ENCODE measurements around the gene PRKACG. TPM values are rescaled to one million over a fixed set of nuclear protein-coding genes. Genes with fewer than 3 reads are reported as not detected.

The PRKACG gene
- total RNA-seq, 2 experiments from 2014 or later = not detected

DNA sequence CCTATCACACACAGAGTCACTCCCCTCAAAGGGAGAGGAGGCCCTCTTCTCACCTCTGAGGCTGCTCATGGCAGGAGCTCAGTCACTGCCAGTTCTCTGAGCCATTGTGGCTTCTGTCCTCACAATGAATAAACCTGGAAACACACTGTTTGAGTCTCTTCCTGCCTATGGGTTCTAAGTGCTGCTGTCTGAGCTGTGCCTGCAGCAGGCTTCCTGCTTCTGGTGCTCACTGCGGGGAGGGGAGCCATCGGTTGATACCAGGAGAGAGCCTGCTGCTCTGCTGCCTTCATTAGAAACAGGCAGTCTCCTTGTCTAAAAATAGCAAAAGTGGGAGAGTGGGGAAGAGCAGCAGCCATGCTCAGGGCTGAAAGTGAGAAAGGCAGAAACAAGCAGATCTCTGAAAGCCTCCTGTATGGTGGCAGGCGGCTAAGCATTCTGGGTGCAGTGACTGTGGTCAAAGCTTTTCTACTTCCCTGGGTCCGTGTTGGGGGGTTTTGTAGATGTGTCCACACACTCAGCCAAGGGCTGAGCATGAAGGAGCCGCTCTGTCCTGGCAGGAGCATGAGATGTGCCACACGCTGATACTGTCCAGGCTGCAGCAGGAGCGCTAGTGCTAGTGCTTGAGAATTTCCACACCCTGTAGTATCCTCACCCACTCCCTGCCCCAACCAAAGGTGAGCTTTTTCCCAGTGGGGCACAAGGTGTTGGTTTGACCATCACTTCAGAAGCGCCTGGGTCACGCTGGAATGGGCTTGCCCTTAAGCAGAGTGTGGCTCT lies 34.2 kb downstream of the PRKACG start:
- peak overlapping the region; percentile 76 for H3K27ac Mint-ChIP-seq
- H3K4me1 Mint-ChIP-seq (ENCODE audit: low read depth) = peaks cover 41% of the 10 kb centered on the region
- H3K36me3 Mint-ChIP-seq (ENCODE audit: low read depth) = no peaks in the 10 kb centered on the region
- peak; percentile 69 for DNase-seq
- peak overlapping the region; percentile 28 for H3K4me3 Mint-ChIP-seq
- peaks cover 5% of the 10 kb centered on the region for H3K27me3 Mint-ChIP-seq (ENCODE audit: low read depth)
- CTCF ChIA-PET = interaction anchor here (0.7 to 1.0 kb wide), 3 partner anchors 17 to 396 kb away, joined by 3 to 5 read pairs (median 5); no protein-coding TSS in a partner anchor
- peaks cover 5% of the 10 kb centered on the region for H3K9me3 Mint-ChIP-seq
- intact Hi-C loops (cut with micrococcal nuclease) = loop anchor here (1.0 kb wide), 2 partner anchors 31 to 83 kb away; no protein-coding TSS in a partner anchor

DNA sequence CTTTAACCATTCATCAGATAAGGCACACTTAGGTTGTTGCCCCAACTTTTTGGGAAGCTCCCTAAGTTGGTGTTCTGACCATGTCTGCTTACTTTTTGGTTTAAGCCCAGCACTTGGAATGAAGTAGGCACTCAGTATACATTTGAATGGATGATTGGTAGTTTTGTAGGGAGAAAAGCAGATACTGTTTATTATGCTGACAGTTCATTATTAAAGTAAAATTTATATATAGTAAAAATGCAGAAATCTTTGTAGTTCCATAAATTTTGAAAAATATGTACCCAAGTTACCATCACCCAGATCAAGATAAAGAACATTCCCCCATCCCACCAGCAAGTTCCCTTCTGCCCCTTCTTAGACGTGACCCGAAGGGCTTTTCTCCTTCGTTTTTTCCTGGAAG lies 35.4 kb downstream of the PRKACG start:
- Mint-ChIP-seq H3K4me1 (ENCODE audit: low read depth) (peaks cover 44% of the 10 kb centered on the region), H3K4me3 (no peak overlapping the region), H3K9me3 (peaks cover 5% of the 10 kb centered on the region), H3K36me3 (ENCODE audit: low read depth) (no peaks in the 10 kb centered on the region), H3K27ac (no peak overlapping the region), H3K27me3 (ENCODE audit: low read depth) (peaks cover 5% of the 10 kb centered on the region)
- no peak for DNase-seq
- CTCF ChIA-PET = no interaction called here
- intact Hi-C loops (cut with micrococcal nuclease) = no loop called here

DNA sequence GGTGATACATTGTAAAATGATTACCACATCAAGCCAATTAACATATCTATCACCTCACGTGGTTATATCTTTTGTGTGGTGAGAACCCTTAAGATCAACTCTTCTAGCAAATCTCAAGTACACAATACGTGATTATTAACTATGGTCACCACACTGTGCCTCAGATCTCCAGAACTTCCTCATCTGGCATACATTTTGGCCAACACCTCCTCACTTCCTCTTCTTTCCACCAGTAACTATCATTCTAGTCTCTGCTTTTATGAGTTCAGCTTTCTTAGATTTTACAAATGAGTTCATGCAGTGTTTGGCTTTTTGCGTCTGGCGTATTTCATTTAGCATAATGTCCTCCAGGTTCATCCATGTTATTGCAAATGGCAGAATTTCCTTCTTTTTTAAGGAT lies 35.8 kb downstream of the PRKACG start:
- H3K36me3 Mint-ChIP-seq (ENCODE audit: low read depth) = no peaks in the 10 kb centered on the region
- H3K27ac Mint-ChIP-seq = no peak overlapping the region
- intact Hi-C loops (cut with micrococcal nuclease) = no loop called here
- H3K4me1 Mint-ChIP-seq (ENCODE audit: low read depth) = peaks cover 41% of the 10 kb centered on the region
- CTCF ChIA-PET = no interaction called here
- H3K4me3 Mint-ChIP-seq = no peak overlapping the region
- H3K9me3 Mint-ChIP-seq = peaks cover 5% of the 10 kb centered on the region
- DNase-seq = no peak
- peaks cover 5% of the 10 kb centered on the region for H3K27me3 Mint-ChIP-seq (ENCODE audit: low read depth)

DNA sequence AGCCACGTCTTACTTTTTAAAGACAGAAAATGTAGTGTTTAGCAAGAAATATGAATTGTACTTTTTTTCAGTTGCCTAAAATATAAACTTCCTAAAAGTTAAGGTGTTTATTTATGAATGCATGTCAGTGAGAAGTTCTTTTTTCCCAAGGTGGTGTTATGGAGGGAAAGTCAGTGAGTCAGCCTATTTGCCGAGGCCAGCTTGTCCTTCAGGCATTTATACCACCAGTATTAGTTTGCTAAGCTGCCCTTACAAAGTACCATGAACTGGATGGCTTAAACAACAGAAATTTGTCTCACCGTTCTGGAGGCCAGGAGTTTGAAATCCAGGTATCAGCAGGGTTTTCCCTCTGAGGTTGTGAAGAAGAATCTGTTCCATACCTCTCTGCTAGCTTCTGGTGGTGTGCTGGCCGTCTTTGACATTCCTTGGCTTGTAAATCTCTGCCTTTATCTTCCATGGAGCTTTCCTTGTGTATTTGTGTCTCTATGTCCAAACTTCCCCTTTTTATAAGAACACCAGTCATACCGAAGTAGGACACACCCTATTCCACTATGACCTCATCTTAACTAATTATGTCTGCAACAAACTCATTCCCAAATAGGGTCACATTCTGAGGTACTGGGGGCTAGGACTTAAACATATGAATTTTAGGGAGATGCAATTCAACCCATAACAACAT lies 38.4 kb downstream of the PRKACG start:
- DNase-seq = no peak
- H3K27me3 Mint-ChIP-seq (ENCODE audit: low read depth) = peaks cover 7% of the 10 kb centered on the region
- intact Hi-C loops (cut with micrococcal nuclease) = loop anchor here (2.0 kb wide), 3 partner anchors 43 to 199 kb away; partner anchors contain the start of gene TJP2
- CTCF ChIA-PET = interaction anchor here (0.5 to 5.8 kb wide), 4 partner anchors 20 to 60 kb away, joined by 3 to 32 read pairs (median 4); partner anchors contain the start of gene FXN
- H3K4me1 Mint-ChIP-seq (ENCODE audit: low read depth) = peaks cover 44% of the 10 kb centered on the region
- no peak overlapping the region for H3K4me3 Mint-ChIP-seq
- peaks cover 8% of the 10 kb centered on the region for H3K9me3 Mint-ChIP-seq
- no peaks in the 10 kb centered on the region for H3K36me3 Mint-ChIP-seq (ENCODE audit: low read depth)
- no peak overlapping the region for H3K27ac Mint-ChIP-seq

DNA sequence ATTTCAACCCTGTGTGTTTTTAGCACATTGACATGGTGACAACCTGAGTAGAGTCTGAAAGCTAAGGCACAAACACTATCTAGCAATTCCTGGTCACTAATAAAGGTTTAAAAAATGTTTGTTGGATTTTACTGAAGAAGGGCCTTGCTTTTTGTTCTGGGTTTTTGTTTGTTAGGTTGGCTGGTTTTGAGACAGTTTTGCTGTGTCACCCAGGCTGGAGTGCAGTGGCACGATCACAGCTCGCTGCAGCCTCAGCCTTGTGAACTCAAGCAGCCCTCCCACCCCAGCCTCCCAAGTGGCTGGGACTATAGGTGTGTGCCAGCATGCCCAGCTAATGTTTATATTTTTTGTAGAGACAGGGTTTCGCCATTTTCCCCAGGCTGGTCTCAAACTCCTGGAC lies 39.0 kb downstream of the PRKACG start:
- intact Hi-C loops (cut with micrococcal nuclease) = loop anchor here (1.0 to 2.0 kb wide), 10 partner anchors 9 to 1445 kb away; partner anchors contain the start of gene TJP2
- peaks cover 8% of the 10 kb centered on the region for H3K9me3 Mint-ChIP-seq

DNA sequence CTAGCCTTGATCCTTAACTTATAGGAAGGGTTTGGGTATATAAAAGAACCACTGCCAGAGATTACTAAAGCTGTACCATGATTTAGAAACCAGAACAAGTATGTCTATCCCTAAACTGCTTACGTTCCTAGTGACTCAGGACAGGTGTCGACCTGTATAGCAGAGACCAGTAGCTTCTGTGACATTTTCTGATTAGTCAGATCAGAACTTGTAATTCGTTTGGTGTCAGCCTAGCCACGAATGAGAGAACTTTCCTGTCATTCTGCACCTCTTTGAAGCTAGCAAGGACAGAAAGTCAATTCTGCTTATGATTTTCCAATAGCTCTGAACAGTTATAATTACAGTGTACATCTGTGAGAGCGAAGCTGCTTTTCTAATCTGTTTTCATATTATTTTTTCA lies 39.5 kb downstream of the PRKACG start:
- DNase-seq = peak; percentile 66
- peaks cover 38% of the 10 kb centered on the region for H3K4me1 Mint-ChIP-seq (ENCODE audit: low read depth)
- H3K36me3 Mint-ChIP-seq (ENCODE audit: low read depth) = no peaks in the 10 kb centered on the region
- H3K27ac Mint-ChIP-seq = peak overlapping the region; percentile 76
- CTCF ChIA-PET = interaction anchor here (0.5 to 5.8 kb wide), 10 partner anchors 9 to 195 kb away, joined by 3 to 32 read pairs (median 4); a partner anchor contains a TSS
- intact Hi-C loops (cut with micrococcal nuclease) = loop anchor here (1.0 to 2.0 kb wide), 10 partner anchors 10 to 1446 kb away; partner anchors contain the start of gene TJP2
- no peak overlapping the region for H3K4me3 Mint-ChIP-seq
- peaks cover 8% of the 10 kb centered on the region for H3K9me3 Mint-ChIP-seq
- peaks cover 7% of the 10 kb centered on the region for H3K27me3 Mint-ChIP-seq (ENCODE audit: low read depth)

More for the DNA sequence above, 39.0 kb downstream of the PRKACG start:
- Mint-ChIP-seq H3K27me3 (ENCODE audit: low read depth) (peaks cover 7% of the 10 kb centered on the region), H3K4me1 (ENCODE audit: low read depth) (peaks cover 43% of the 10 kb centered on the region), H3K4me3 (no peak overlapping the region), H3K27ac (peak overlapping the region; percentile 36), H3K36me3 (ENCODE audit: low read depth) (no peaks in the 10 kb centered on the region)
- no peak for DNase-seq
- CTCF ChIA-PET = interaction anchor here (0.6 to 5.8 kb wide), 8 partner anchors 9 to 195 kb away, joined by 3 to 32 read pairs (median 4); a partner anchor contains a TSS

DNA sequence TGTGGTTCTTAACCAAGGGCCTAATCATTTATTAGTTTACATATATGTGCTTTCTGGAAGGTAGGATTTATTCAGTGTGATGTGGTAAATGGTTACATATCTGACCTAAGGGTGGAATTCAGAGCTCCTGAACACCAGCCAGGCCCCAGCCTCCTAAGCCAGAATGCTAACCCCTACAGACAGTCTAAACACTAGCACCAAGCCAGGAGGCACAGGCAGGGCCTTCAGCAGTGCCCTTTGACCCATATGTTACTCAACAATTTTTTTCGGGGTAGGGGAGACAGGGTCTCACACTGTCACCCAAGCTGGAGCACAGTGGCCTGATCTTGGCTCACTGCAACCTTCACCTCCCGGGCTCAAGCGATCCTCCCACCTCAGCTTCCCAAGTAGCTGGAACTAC lies 40.3 kb downstream of the PRKACG start:
- no peak for DNase-seq
- H3K9me3 Mint-ChIP-seq = peaks cover 8% of the 10 kb centered on the region
- no peak overlapping the region for H3K4me3 Mint-ChIP-seq
- H3K27me3 Mint-ChIP-seq (ENCODE audit: low read depth) = peaks cover 7% of the 10 kb centered on the region
- intact Hi-C loops (cut with micrococcal nuclease) = loop anchor here (1.0 to 2.0 kb wide), 10 partner anchors 11 to 1447 kb away; partner anchors contain the start of gene TJP2
- CTCF ChIA-PET = interaction anchor here (1.1 to 5.8 kb wide), 8 partner anchors 10 to 194 kb away, joined by 3 to 32 read pairs (median 4); a partner anchor contains a TSS
- H3K4me1 Mint-ChIP-seq (ENCODE audit: low read depth) = peaks cover 32% of the 10 kb centered on the region
- peak overlapping the region; percentile 76 for H3K27ac Mint-ChIP-seq
- no peaks in the 10 kb centered on the region for H3K36me3 Mint-ChIP-seq (ENCODE audit: low read depth)

- DNase-seq = no peak
- intact Hi-C loops (cut with micrococcal nuclease) = no loop called here
- H3K9me3 Mint-ChIP-seq = peaks cover 3% of the 10 kb centered on the region
- H3K27me3 Mint-ChIP-seq (ENCODE audit: low read depth) = peaks cover 3% of the 10 kb centered on the region
- H3K27ac Mint-ChIP-seq = no peak overlapping the region
- no peaks in the 10 kb centered on the region for H3K36me3 Mint-ChIP-seq (ENCODE audit: low read depth)
- no peak overlapping the region for H3K4me3 Mint-ChIP-seq
- CTCF ChIA-PET = no interaction called here
- H3K4me1 Mint-ChIP-seq (ENCODE audit: low read depth) = peaks cover 23% of the 10 kb centered on the region
Measured at GRCh38 chr9:68970151-68970550, 43.8 kb downstream of the PRKACG start.

DNA sequence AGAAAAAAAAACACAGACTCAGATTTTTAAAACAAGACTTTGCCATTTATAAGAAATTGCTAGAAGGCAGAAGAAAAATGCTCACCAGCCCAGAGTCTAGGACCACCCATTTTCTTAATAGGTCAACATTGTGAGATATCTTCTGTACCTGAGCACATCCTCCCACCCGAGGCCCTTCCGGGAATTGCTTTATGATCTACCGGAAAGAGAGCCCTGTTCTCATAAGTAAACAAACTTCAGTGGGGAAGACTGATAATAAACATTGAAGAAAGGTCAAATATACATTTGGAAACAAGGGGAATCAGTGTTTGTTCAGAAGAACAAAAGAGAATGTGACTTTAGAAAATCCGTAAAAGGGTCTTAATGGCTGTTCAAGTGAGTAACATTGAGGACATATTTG lies 44.4 kb downstream of the PRKACG start:
- no peak for DNase-seq

DNA sequence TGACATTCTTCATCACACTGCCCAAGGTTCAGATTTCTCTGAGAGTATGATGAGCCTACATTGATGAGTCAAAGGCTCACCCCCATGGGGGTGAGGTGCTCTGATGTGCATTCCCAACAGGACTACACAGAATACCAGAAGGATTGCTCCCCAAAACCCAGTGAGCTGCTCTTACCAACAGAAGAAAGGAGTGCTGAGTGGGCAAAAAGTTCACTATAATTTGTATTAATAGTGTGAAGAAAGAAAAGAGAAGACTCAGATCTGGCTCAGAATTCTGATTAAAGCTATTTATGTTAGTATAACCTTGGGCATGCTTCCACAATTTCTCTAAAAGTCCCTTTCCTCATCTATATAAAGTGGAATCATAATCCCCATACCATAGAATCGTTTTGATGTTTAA lies 46.1 kb downstream of the PRKACG start:
- no peak for DNase-seq
- intact Hi-C loops (cut with micrococcal nuclease) = no loop called here
- Mint-ChIP-seq H3K4me1 (ENCODE audit: low read depth) (peaks cover 7% of the 10 kb centered on the region), H3K36me3 (ENCODE audit: low read depth) (no peaks in the 10 kb centered on the region), H3K27ac (no peak overlapping the region), H3K4me3 (no peak overlapping the region), H3K9me3 (peaks cover 3% of the 10 kb centered on the region), H3K27me3 (ENCODE audit: low read depth) (peaks cover 3% of the 10 kb centered on the region)
- CTCF ChIA-PET = no interaction called here

More for the DNA sequence above, 44.4 kb downstream of the PRKACG start:
- H3K9me3 Mint-ChIP-seq = peaks cover 3% of the 10 kb centered on the region
- H3K36me3 Mint-ChIP-seq (ENCODE audit: low read depth) = no peaks in the 10 kb centered on the region
- intact Hi-C loops (cut with micrococcal nuclease) = no loop called here
- H3K27me3 Mint-ChIP-seq (ENCODE audit: low read depth) = peaks cover 3% of the 10 kb centered on the region
- H3K4me1 Mint-ChIP-seq (ENCODE audit: low read depth) = peaks cover 17% of the 10 kb centered on the region
- H3K4me3 Mint-ChIP-seq = no peak overlapping the region
- CTCF ChIA-PET = no interaction called here
- no peak overlapping the region for H3K27ac Mint-ChIP-seq

DNA sequence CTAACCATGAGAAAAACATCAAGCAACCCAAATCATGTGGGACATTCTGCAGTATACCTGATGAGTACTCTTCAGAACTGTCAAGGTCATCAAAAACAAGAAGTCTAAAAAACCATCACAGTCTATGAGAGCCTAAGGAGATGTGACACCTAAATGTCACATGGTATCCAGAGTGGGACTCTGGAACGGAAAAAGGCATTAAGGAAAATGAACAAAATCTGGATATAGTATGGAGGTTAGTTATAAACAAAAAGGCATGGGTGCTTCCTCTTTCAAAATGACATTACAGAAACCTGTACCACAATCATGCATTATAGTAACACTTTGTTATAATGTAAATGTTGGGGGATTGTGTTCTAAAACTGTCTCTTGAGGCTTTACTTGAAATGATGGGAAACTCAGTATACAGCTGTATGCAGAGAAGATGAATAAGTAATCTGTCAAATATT lies 47.4 kb downstream of the PRKACG start:
- intact Hi-C loops (cut with micrococcal nuclease) = no loop called here
- Mint-ChIP-seq H3K4me1 (ENCODE audit: low read depth) (peaks cover 2% of the 10 kb centered on the region), H3K36me3 (ENCODE audit: low read depth) (no peaks in the 10 kb centered on the region), H3K27me3 (ENCODE audit: low read depth) (peaks cover under 1% of the 10 kb centered on the region), H3K27ac (no peak overlapping the region), H3K4me3 (no peak overlapping the region), H3K9me3 (peaks cover 3% of the 10 kb centered on the region)
- CTCF ChIA-PET = interaction anchor here (0.8 kb wide), 2 partner anchors 119 to 280 kb away, joined by 3 read pairs; no protein-coding TSS in a partner anchor
- DNase-seq = no peak

- Mint-ChIP-seq H3K4me3 (no peak overlapping the region), H3K27me3 (ENCODE audit: low read depth) (peaks cover 5% of the 10 kb centered on the region), H3K27ac (no peak overlapping the region), H3K9me3 (no peaks in the 10 kb centered on the region), H3K36me3 (ENCODE audit: low read depth) (no peaks in the 10 kb centered on the region), H3K4me1 (ENCODE audit: low read depth) (no peaks in the 10 kb centered on the region)
- CTCF ChIA-PET = interaction anchor here (0.7 to 2.2 kb wide), 7 partner anchors 8 to 185 kb away, joined by 3 to 6 read pairs (median 3); a partner anchor contains a TSS
- DNase-seq = no peak
- intact Hi-C loops (cut with micrococcal nuclease) = no loop called here
Measured at GRCh38 chr9:68964765-68965164, 49.1 kb downstream of the PRKACG start.
